Measurements from ENCODE around the gene CHRDL1. TPM values are rescaled to one million over a fixed set of nuclear protein-coding genes. Genes with fewer than 3 reads are reported as not detected.

The CHRDL1 gene
- total RNA-seq, 3 donors from 2014 or later (not counting 1 experiment from before 2014, with no cell fraction given) = not detected

- no peak overlapping the region for H3K4me3 ChIP-seq (ENCODE audit: low read length)
- intact Hi-C loops (cut with micrococcal nuclease) = no loop called here
Observed at GRCh38 chrX:110713666-110714065, 82.0 kb downstream of the CHRDL1 start.

GRCh38 chrX:110706446-110706845 lies 89.2 kb downstream of the CHRDL1 start:
- DNase-seq (no peak), ATAC-seq (no peak)
- H3K4me1 ChIP-seq (ENCODE audit: control insufficient read depth, insufficient read depth, low read length) = no peaks in the 10 kb centered on the region
- H3K4me1 Mint-ChIP-seq = no peaks in the 10 kb centered on the region
- no peak overlapping the region for H3K27ac ChIP-seq (ENCODE audit: low read length)
- H3K9me3 Mint-ChIP-seq = no peaks in the 10 kb centered on the region
- WGBS (ENCODE audit: insufficient coverage) = 67% methylated on average over 1 of the region's 2 CpGs
- no peak overlapping the region for H3K4me3 Mint-ChIP-seq
- H3K4me3 ChIP-seq (ENCODE audit: low read length) = no peak overlapping the region
- H3K27ac Mint-ChIP-seq = no peak overlapping the region
- H3K9me3 ChIP-seq (ENCODE audit: control insufficient read depth, insufficient read depth, low read length) = no peaks in the 10 kb centered on the region
- no peaks in the 10 kb centered on the region for H3K36me3 ChIP-seq (ENCODE audit: control insufficient read depth, insufficient read depth, low read length)
- peaks cover 0 to 6% of the 10 kb centered on the region in 2 donors for H3K27me3 Mint-ChIP-seq (ENCODE audit: low read depth in 2 of 2)
- no peaks in the 10 kb centered on the region for H3K27me3 ChIP-seq (ENCODE audit: control insufficient read depth, insufficient read depth, low read length)
- H3K36me3 Mint-ChIP-seq = no peaks in the 10 kb centered on the region
- TF ChIP-seq, protein P1, sequence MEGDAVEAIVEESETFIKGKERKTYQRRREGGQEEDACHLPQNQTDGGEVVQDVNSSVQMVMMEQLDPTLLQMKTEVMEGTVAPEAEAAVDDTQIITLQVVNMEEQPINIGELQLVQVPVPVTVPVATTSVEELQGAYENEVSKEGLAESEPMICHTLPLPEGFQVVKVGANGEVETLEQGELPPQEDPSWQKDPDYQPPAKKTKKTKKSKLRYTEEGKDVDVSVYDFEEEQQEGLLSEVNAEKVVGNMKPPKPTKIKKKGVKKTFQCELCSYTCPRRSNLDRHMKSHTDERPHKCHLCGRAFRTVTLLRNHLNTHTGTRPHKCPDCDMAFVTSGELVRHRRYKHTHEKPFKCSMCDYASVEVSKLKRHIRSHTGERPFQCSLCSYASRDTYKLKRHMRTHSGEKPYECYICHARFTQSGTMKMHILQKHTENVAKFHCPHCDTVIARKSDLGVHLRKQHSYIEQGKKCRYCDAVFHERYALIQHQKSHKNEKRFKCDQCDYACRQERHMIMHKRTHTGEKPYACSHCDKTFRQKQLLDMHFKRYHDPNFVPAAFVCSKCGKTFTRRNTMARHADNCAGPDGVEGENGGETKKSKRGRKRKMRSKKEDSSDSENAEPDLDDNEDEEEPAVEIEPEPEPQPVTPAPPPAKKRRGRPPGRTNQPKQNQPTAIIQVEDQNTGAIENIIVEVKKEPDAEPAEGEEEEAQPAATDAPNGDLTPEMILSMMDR (IDR thresholded peaks at IDR 0.05) = no peak
- intact Hi-C loops (cut with micrococcal nuclease) = no loop called here

More at GRCh38 chrX:110713666-110714065, 82.0 kb downstream of the CHRDL1 start:
- peaks cover 0 to 9% of the 10 kb centered on the region in 2 donors for H3K27me3 Mint-ChIP-seq (ENCODE audit: low read depth in 2 of 2)
- Histone ChIP-seq H3K27me3 (ENCODE audit: control insufficient read depth, insufficient read depth, low read length) (no peaks in the 10 kb centered on the region), H3K9me3 (ENCODE audit: control insufficient read depth, insufficient read depth, low read length) (no peaks in the 10 kb centered on the region), H3K36me3 (ENCODE audit: control insufficient read depth, insufficient read depth, low read length) (no peaks in the 10 kb centered on the region), H3K4me1 (ENCODE audit: control insufficient read depth, insufficient read depth, low read length) (no peaks in the 10 kb centered on the region), H3K27ac (ENCODE audit: low read length) (no peak overlapping the region)
- no peak for DNase-seq
- TF ChIP-seq, protein P1 (IDR thresholded peaks at IDR 0.05) = no peak
- no peak overlapping the region for H3K4me3 Mint-ChIP-seq
- ATAC-seq = no peak
- H3K27ac Mint-ChIP-seq = no peak overlapping the region
- WGBS (ENCODE audit: insufficient coverage) = 100% methylated on average over 1 of the region's 2 CpGs
- no peaks in the 10 kb centered on the region for H3K36me3 Mint-ChIP-seq
- H3K9me3 Mint-ChIP-seq = peaks cover 0 to 3% of the 10 kb centered on the region in 2 donors
- no peaks in the 10 kb centered on the region for H3K4me1 Mint-ChIP-seq

DNA sequence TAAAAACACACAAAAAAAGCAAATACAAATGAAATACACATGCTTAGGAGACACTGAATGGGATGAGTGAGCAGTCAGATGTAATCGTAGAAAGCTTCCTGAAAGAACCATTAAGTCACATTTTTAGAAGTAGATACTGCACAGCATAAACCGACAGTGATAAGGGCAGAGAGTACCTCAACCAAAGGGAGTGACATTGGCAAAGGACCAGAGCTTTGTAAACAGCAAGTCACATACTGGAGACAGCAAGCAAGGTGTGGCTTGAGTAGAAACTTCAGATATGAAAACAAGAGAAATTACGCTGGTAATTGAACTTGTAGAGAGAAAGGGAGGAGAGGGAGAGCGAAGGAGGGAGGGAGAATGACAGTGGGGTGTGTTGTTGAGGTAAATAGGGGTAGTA lies 92.0 kb downstream of the CHRDL1 start:
- intact Hi-C loops (cut with micrococcal nuclease) = no loop called here

GRCh38 chrX:110699109-110699508 lies 96.5 kb downstream of the CHRDL1 start:
- no peaks in the 10 kb centered on the region for H3K36me3 Mint-ChIP-seq
- H3K9me3 Mint-ChIP-seq = no peaks in the 10 kb centered on the region
- TF ChIP-seq, protein P1 (IDR thresholded peaks at IDR 0.05) = no peak
- Histone ChIP-seq H3K9me3 (ENCODE audit: control insufficient read depth, insufficient read depth, low read length) (no peaks in the 10 kb centered on the region), H3K4me3 (ENCODE audit: low read length) (no peak overlapping the region), H3K27me3 (ENCODE audit: control insufficient read depth, insufficient read depth, low read length) (no peaks in the 10 kb centered on the region), H3K36me3 (ENCODE audit: control insufficient read depth, insufficient read depth, low read length) (no peaks in the 10 kb centered on the region), H3K4me1 (ENCODE audit: control insufficient read depth, insufficient read depth, low read length) (no peaks in the 10 kb centered on the region), H3K27ac (ENCODE audit: low read length) (no peak overlapping the region)
- no peaks in the 10 kb centered on the region for H3K27me3 Mint-ChIP-seq (ENCODE audit: low read depth in 2 of 2)
- H3K4me1 Mint-ChIP-seq = no peaks in the 10 kb centered on the region
- H3K4me3 Mint-ChIP-seq = no peak overlapping the region
- DNase-seq (no peak), ATAC-seq (no peak)
- no peak overlapping the region for H3K27ac Mint-ChIP-seq
- intact Hi-C loops (cut with micrococcal nuclease) = no loop called here

More for the DNA sequence above, 92.0 kb downstream of the CHRDL1 start:
- no peak overlapping the region for H3K27ac ChIP-seq (ENCODE audit: low read length)
- no peak overlapping the region for H3K4me3 ChIP-seq (ENCODE audit: low read length)
- H3K27me3 ChIP-seq (ENCODE audit: control insufficient read depth, insufficient read depth, low read length) = no peaks in the 10 kb centered on the region
- Mint-ChIP-seq H3K4me3 (no peak overlapping the region), H3K27ac (no peak overlapping the region), H3K36me3 (no peaks in the 10 kb centered on the region), H3K4me1 (no peaks in the 10 kb centered on the region), H3K9me3 (no peaks in the 10 kb centered on the region), H3K27me3 (ENCODE audit: low read depth in 2 of 2) (no peaks in the 10 kb centered on the region)
- TF ChIP-seq, protein P1 (IDR thresholded peaks at IDR 0.05) = no peak
- ATAC-seq (no peak), DNase-seq (no peak)
- H3K9me3 ChIP-seq (ENCODE audit: control insufficient read depth, insufficient read depth, low read length) = no peaks in the 10 kb centered on the region
- WGBS (ENCODE audit: insufficient coverage) = 87% methylated on average over 4 of the region's 4 CpGs
- H3K4me1 ChIP-seq (ENCODE audit: control insufficient read depth, insufficient read depth, low read length) = no peaks in the 10 kb centered on the region
- H3K36me3 ChIP-seq (ENCODE audit: control insufficient read depth, insufficient read depth, low read length) = no peaks in the 10 kb centered on the region

All from natural killer cell (primary cell).